SH-SY5Y (cell line): Measurements from ENCODE around the gene KCNIP3.

ENCODE experiments used
- GATA2 ChIP-seq: IDR thresholded peaks from 2 replicates; pipeline ENCODE4 v1.6.1; 2011; ENCODE audit warnings: mild to moderate bottlenecking, low read depth, low read length
- GATA3 ChIP-seq: IDR thresholded peaks from 2 replicates; pipeline ENCODE4 v1.6.1; 2011; ENCODE audit warnings: low read depth, mild to moderate bottlenecking, low read length, moderate library complexity

KCNIP3 gene

GRCh38 chr2:95354469-95354901 lies 57.3 kb downstream of the KCNIP3 start:
- no peak for TF ChIP-seq GATA2
- no peak for TF ChIP-seq GATA3

GRCh38 chr2:95354925-95355324 lies 57.8 kb downstream of the KCNIP3 start:
- TF ChIP-seq GATA3 (no peak), GATA2 (no peak)

- TF ChIP-seq GATA2 = no peak
- no peak for TF ChIP-seq GATA3
Measured at GRCh38 chr2:95356821-95357700, 59.9 kb downstream of the KCNIP3 start.

GRCh38 chr2:95357717-95358280 lies 60.7 kb downstream of the KCNIP3 start:
- TF ChIP-seq GATA3 (no peak), GATA2 (no peak)

- TF ChIP-seq GATA3 (no peak), GATA2 (no peak)
Measured at GRCh38 chr2:95359031-95359430, 61.9 kb downstream of the KCNIP3 start.

- TF ChIP-seq GATA2 (no peak), GATA3 (no peak)
Measured at GRCh38 chr2:95359501-95359930, 62.4 kb downstream of the KCNIP3 start.

GRCh38 chr2:95361216-95361980 lies 64.3 kb downstream of the KCNIP3 start:
- no peak for TF ChIP-seq GATA2
- no peak for TF ChIP-seq GATA3

GRCh38 chr2:95362486-95362885 lies 65.3 kb downstream of the KCNIP3 start:
- TF ChIP-seq GATA2 (no peak), GATA3 (no peak)

GRCh38 chr2:95366514-95366913 lies 69.4 kb downstream of the KCNIP3 start:
- TF ChIP-seq GATA2 (no peak), GATA3 (no peak)

- no peak for TF ChIP-seq GATA3
Measured at GRCh38 chr2:95372216-95372829, 75.2 kb downstream of the KCNIP3 start.

GRCh38 chr2:95372845-95373244 lies 75.7 kb downstream of the KCNIP3 start:
- TF ChIP-seq GATA3 (no peak), GATA2 (no peak)

- TF ChIP-seq GATA3 (no peak), GATA2 (no peak)
Measured at GRCh38 chr2:95374029-95374428, 76.9 kb downstream of the KCNIP3 start.

- TF ChIP-seq GATA2 (no peak), GATA3 (no peak)
Measured at GRCh38 chr2:95374451-95374920, 77.3 kb downstream of the KCNIP3 start.

GRCh38 chr2:95374921-95375471 lies 77.8 kb downstream of the KCNIP3 start:
- TF ChIP-seq GATA2 = no peak
- no peak for TF ChIP-seq GATA3
